Measurements from ENCODE around the gene PIGU. TPM values are rescaled to one million over a fixed set of nuclear protein-coding genes. Genes with fewer than 3 reads are reported as not detected.

Gene PIGU
- total RNA-seq, 2 donors from 2014 or later, result 35.8 to 41.2 TPM

- no peak overlapping the region for H3K4me3 ChIP-seq (ENCODE audit: low read length)
- 95% methylated on average over 6 to 7 of the region's 7 CpGs for WGBS, 2 experiments (ENCODE audit: insufficient coverage in 1 of 2, insufficient read length in 1 of 2)
- no peaks in the 10 kb centered on the region for H3K27me3 ChIP-seq (ENCODE audit: control insufficient read depth, insufficient read depth, low read length, poor library complexity, severe bottlenecking)
- Mint-ChIP-seq H3K9me3 (no peaks in the 10 kb centered on the region), H3K27ac (no peak overlapping the region), H3K4me1 (no peaks in the 10 kb centered on the region), H3K4me3 (no peak overlapping the region), H3K27me3 (ENCODE audit: insufficient read depth) (no peaks in the 10 kb centered on the region), H3K36me3 (ENCODE audit: low read depth) (peaks cover 81% of the 10 kb centered on the region)
- H3K4me1 ChIP-seq (ENCODE audit: control insufficient read depth, insufficient read depth, low read length), result no peaks in the 10 kb centered on the region
- H3K27ac ChIP-seq (ENCODE audit: low read depth, low read length), result no peak overlapping the region
- TF ChIP-seq, protein P1, sequence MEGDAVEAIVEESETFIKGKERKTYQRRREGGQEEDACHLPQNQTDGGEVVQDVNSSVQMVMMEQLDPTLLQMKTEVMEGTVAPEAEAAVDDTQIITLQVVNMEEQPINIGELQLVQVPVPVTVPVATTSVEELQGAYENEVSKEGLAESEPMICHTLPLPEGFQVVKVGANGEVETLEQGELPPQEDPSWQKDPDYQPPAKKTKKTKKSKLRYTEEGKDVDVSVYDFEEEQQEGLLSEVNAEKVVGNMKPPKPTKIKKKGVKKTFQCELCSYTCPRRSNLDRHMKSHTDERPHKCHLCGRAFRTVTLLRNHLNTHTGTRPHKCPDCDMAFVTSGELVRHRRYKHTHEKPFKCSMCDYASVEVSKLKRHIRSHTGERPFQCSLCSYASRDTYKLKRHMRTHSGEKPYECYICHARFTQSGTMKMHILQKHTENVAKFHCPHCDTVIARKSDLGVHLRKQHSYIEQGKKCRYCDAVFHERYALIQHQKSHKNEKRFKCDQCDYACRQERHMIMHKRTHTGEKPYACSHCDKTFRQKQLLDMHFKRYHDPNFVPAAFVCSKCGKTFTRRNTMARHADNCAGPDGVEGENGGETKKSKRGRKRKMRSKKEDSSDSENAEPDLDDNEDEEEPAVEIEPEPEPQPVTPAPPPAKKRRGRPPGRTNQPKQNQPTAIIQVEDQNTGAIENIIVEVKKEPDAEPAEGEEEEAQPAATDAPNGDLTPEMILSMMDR (conservative IDR thresholded peaks at IDR 0.05), result no peak
- no peak for DNase-seq
- H3K9ac ChIP-seq (ENCODE audit: extremely low read depth, low read length, poor library complexity, severe bottlenecking), result no peak overlapping the region
- H3K9me3 ChIP-seq (ENCODE audit: control insufficient read depth, low read length), result no peaks in the 10 kb centered on the region
- H3K36me3 ChIP-seq (ENCODE audit: control insufficient read depth, insufficient read depth, low read length), result peaks cover 83% of the 10 kb centered on the region
These were observed 144.1 kb downstream of the PIGU start for GRCh38 chr20:34532756-34533155.

DNA sequence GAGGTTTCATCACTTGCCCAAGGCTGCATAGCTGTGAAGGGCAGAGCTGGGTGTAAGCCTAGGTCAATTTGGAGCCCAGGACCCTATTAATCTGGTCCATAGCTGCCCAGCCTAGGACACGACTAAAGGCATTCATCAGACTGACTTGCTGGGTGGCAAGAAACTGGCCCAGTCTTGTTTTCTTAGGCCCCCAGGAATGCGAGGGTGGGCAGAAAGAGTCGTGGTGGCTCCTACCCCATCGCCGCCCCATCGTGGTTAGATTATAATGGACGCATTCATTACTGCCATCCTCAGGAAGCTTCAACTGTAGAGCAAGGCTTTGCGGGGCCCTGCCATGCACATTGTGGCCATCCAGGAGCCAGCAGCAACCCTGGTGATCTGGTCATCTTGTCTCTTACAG lies 144.6 kb downstream of the PIGU start:
- Mint-ChIP-seq H3K36me3 (ENCODE audit: low read depth) (peaks cover 80% of the 10 kb centered on the region), H3K27ac (no peak overlapping the region), H3K4me1 (no peaks in the 10 kb centered on the region), H3K27me3 (ENCODE audit: insufficient read depth) (no peaks in the 10 kb centered on the region), H3K9me3 (no peaks in the 10 kb centered on the region), H3K4me3 (no peak overlapping the region)
- Histone ChIP-seq H3K9me3 (ENCODE audit: control insufficient read depth, low read length) (no peaks in the 10 kb centered on the region), H3K27ac (ENCODE audit: low read depth, low read length) (no peak overlapping the region), H3K9ac (ENCODE audit: extremely low read depth, low read length, poor library complexity, severe bottlenecking) (no peak overlapping the region), H3K27me3 (ENCODE audit: control insufficient read depth, insufficient read depth, low read length, poor library complexity, severe bottlenecking) (no peaks in the 10 kb centered on the region), H3K4me3 (ENCODE audit: low read length) (no peak overlapping the region), H3K36me3 (ENCODE audit: control insufficient read depth, insufficient read depth, low read length) (peaks cover 83% of the 10 kb centered on the region), H3K4me1 (ENCODE audit: control insufficient read depth, insufficient read depth, low read length) (no peaks in the 10 kb centered on the region)
- no peak for DNase-seq
- TF ChIP-seq, protein P1 (conservative IDR thresholded peaks at IDR 0.05), result no peak
- WGBS, 2 experiments (ENCODE audit: insufficient coverage in 1 of 2, insufficient read length in 1 of 2), result 91 to 96% methylated on average over 8 of the region's 8 CpGs

DNA sequence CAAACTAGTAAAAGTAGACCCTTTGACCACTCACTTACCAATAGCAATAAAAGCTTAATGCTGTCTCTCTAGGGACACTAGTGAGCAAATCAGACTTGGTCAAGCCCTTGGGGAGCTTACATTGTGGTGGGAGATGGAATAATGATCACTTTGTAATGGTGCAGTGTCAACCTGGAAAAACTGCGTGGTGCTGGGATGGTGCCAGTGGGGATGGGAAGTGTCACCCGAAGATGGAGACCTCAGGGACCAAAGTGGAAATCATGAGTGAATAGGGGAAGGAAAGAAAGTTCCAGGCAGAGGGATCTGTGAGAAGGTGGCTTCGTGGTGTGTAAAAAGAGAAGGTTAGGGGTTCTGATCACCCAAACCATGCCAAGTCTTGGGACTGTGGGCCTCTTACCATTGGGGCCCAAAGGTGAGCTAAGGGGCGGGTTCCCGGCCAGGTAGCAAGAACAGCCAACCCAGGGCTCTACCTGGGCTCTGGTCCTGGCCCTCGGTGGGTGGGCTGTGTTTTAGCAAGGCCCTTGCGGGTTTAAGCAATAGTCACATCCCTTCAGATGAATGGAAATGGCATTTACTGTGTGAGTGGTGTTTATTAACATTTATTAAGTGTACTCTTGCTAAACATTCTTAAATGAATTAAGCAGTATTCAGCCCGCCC lies 145.2 kb downstream of the PIGU start:
- Histone ChIP-seq H3K27me3 (ENCODE audit: control insufficient read depth, insufficient read depth, low read length, poor library complexity, severe bottlenecking) (no peaks in the 10 kb centered on the region), H3K9ac (ENCODE audit: extremely low read depth, low read length, poor library complexity, severe bottlenecking) (no peak overlapping the region), H3K4me1 (ENCODE audit: control insufficient read depth, insufficient read depth, low read length) (no peaks in the 10 kb centered on the region), H3K4me3 (ENCODE audit: low read length) (no peak overlapping the region), H3K27ac (ENCODE audit: low read depth, low read length) (no peak overlapping the region), H3K36me3 (ENCODE audit: control insufficient read depth, insufficient read depth, low read length) (peaks cover 83% of the 10 kb centered on the region), H3K9me3 (ENCODE audit: control insufficient read depth, low read length) (no peaks in the 10 kb centered on the region)
- 97% methylated on average over 8 of the region's 8 CpGs for whole genome bisulfite sequencing, 2 experiments (ENCODE audit: insufficient coverage in 1 of 2, insufficient read length in 1 of 2)
- Mint-ChIP-seq H3K4me3 (no peak overlapping the region), H3K27me3 (ENCODE audit: insufficient read depth) (no peaks in the 10 kb centered on the region), H3K9me3 (no peaks in the 10 kb centered on the region), H3K36me3 (ENCODE audit: low read depth) (peaks cover 80% of the 10 kb centered on the region), H3K27ac (no peak overlapping the region), H3K4me1 (no peaks in the 10 kb centered on the region)
- no peak for DNase-seq
- TF ChIP-seq, protein P1 (conservative IDR thresholded peaks at IDR 0.05), result no peak

Measured in endodermal cell (in vitro differentiated cells).